Measurements from ENCODE around the gene IL17RC. TPM values are rescaled to one million over a fixed set of nuclear protein-coding genes. Genes with fewer than 3 reads are reported as not detected.
"Not testable (repeated sequence)": the region's sequence is repeated elsewhere in the genome, so short reads cannot be mapped to it uniquely, and the experiment has no call there.

Gene IL17RC
- total RNA-seq, 1 donor from 2014 or later, result 21.1 TPM

GRCh38 chr3:9889405-9889804, 27.5 kb upstream of the IL17RC start:
- H3K27me3 ChIP-seq (ENCODE audit: control insufficient read depth, insufficient read depth, low read length), result no peaks in the 10 kb centered on the region
- FAIRE-seq, result no peak
- DNase-seq (ENCODE audit: low read depth), result no peak
- H3K4me3 ChIP-seq (ENCODE audit: low read depth, low read length), result no peak overlapping the region
- H3K36me3 ChIP-seq (ENCODE audit: control insufficient read depth, insufficient read depth, low read length), result peaks cover 4% of the 10 kb centered on the region
- TF ChIP-seq CTCF (IDR thresholded peaks at IDR 0.05; ENCODE audit: insufficient read depth, low read length, severe bottlenecking), result no peak

GRCh38 chr3:9890249-9891071, 26.4 kb upstream of the IL17RC start, which contains the start of gene JAGN1:
JAGN1 (plus strand) TSS chr3:9890610; CDS start chr3:9890723, 113 bp downstream.
- Histone ChIP-seq H3K27me3 (ENCODE audit: control insufficient read depth, insufficient read depth, low read length) (no peaks in the 10 kb centered on the region), H3K36me3 (ENCODE audit: control insufficient read depth, insufficient read depth, low read length) (peaks cover 4% of the 10 kb centered on the region), H3K4me3 (ENCODE audit: low read depth, low read length) (peak within 1 kb of the TSS; percentile 79)
- DNase-seq (ENCODE audit: low read depth), result peak; percentile 63
- TF ChIP-seq CTCF (IDR thresholded peaks at IDR 0.05; ENCODE audit: insufficient read depth, low read length, severe bottlenecking), result no peak
- FAIRE-seq, result no peak

GRCh38 chr3:9891072-9891622, 25.8 kb upstream of the IL17RC start:
- Histone ChIP-seq H3K4me3 (ENCODE audit: low read depth, low read length) (peak overlapping the region; percentile 79), H3K27me3 (ENCODE audit: control insufficient read depth, insufficient read depth, low read length) (no peaks in the 10 kb centered on the region), H3K36me3 (ENCODE audit: control insufficient read depth, insufficient read depth, low read length) (peaks cover 4% of the 10 kb centered on the region)
- DNase-seq (ENCODE audit: low read depth) (no peak), FAIRE-seq (no peak)
- no peak for TF ChIP-seq CTCF (IDR thresholded peaks at IDR 0.05; ENCODE audit: insufficient read depth, low read length, severe bottlenecking)

- no peaks in the 10 kb centered on the region for H3K27me3 ChIP-seq (ENCODE audit: control insufficient read depth, insufficient read depth, low read length)
- TF ChIP-seq CTCF (IDR thresholded peaks at IDR 0.05; ENCODE audit: insufficient read depth, low read length, severe bottlenecking), result no peak
- DNase-seq (ENCODE audit: low read depth) (no peak), FAIRE-seq (no peak)
- H3K36me3 ChIP-seq (ENCODE audit: control insufficient read depth, insufficient read depth, low read length), result peaks cover 4% of the 10 kb centered on the region
- H3K4me3 ChIP-seq (ENCODE audit: low read depth, low read length), result no peak overlapping the region
These were observed 23.2 kb upstream of the IL17RC start for GRCh38 chr3:9893739-9894138.

- not testable (repeated sequence) for H3K36me3 ChIP-seq (ENCODE audit: control insufficient read depth, insufficient read depth, low read length); FAIRE-seq; H3K27me3 ChIP-seq (ENCODE audit: control insufficient read depth, insufficient read depth, low read length); H3K4me3 ChIP-seq (ENCODE audit: low read depth, low read length); DNase-seq (ENCODE audit: low read depth)
These were observed 21.2 kb upstream of the IL17RC start for GRCh38 chr3:9895715-9896114.

- H3K27me3 ChIP-seq (ENCODE audit: control insufficient read depth, insufficient read depth, low read length); H3K4me3 ChIP-seq (ENCODE audit: low read depth, low read length); H3K36me3 ChIP-seq (ENCODE audit: control insufficient read depth, insufficient read depth, low read length); FAIRE-seq: not testable (repeated sequence)
- DNase-seq (ENCODE audit: low read depth), result peak; percentile 69
These were observed 20.0 kb upstream of the IL17RC start for GRCh38 chr3:9896755-9897407.
